WERI-Rb-1 (cell line): ENCODE measurements around the gene CNIH3.

ENCODE experiments used
- DNase-seq: peaks from one replicate; pipeline ENCODE4 v3.0.0-alpha.2; 2020
- H3K27ac ChIP-seq: fragments of 250-450 bp; sonication (Bioruptor Pico); 2 replicates; pipeline ENCODE4 v1.5.1; 2020; ENCODE audit warnings: mild to moderate bottlenecking, moderate library complexity
- H3K27me3 ChIP-seq: fragments of 250-450 bp; sonication (Bioruptor Pico); 2 replicates; pipeline ENCODE4 v1.5.1; 2021; ENCODE audit warnings: mild to moderate bottlenecking, low read depth, moderate library complexity; ENCODE audit not compliant: insufficient read depth, severe bottlenecking
- H3K36me3 ChIP-seq: fragments of 250-450 bp; sonication (Bioruptor Pico); 2 replicates; pipeline ENCODE4 v1.5.1; 2020; ENCODE audit warnings: mild to moderate bottlenecking, moderate library complexity
- H3K4me3 ChIP-seq: 2 replicates; pipeline ENCODE4 v1.5.1; 2011; ENCODE audit warnings: low read depth, mild to moderate bottlenecking, control low read depth, low read length
- H3K9me3 ChIP-seq: fragments of 250-450 bp; sonication (Bioruptor Pico); 2 replicates; pipeline ENCODE4 v1.5.1; 2021; ENCODE audit warnings: mild to moderate bottlenecking, moderate library complexity; ENCODE audit not compliant: severe bottlenecking
- TF ChIP-seq, protein P1 (sequence below): IDR thresholded peaks from 2 replicates; pipeline ENCODE4 v1.5.1; 2011; ENCODE audit warnings: low read depth, mild to moderate bottlenecking, control low read depth, inconsistent platforms, low read length

The CNIH3 gene

DNA sequence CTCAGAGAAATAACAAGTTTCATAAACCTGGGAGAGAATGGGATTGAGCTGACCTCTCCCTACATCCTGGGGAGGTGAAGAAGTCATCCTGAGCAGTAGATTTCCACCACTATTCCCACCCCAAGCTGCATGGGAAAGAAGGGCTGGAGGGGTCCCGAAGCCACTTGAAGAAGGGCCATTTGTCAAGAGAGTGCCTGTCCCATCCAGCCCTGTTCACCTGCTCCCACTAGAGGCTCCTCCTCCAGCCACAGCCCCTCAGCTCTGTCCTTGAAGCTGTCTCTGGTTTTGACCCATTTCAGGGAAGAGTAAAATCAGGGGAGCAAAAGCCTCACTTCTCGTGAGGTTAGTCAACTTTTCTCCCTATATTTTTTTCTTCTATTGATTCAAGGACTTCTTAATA lies 157.5 kb downstream of the CNIH3 start:
- DNase-seq: no peak
- H3K4me3 ChIP-seq: no peak overlapping the region
- no peak overlapping the region for H3K27ac ChIP-seq
- no peaks in the 10 kb centered on the region for H3K36me3 ChIP-seq
- TF ChIP-seq, protein P1, sequence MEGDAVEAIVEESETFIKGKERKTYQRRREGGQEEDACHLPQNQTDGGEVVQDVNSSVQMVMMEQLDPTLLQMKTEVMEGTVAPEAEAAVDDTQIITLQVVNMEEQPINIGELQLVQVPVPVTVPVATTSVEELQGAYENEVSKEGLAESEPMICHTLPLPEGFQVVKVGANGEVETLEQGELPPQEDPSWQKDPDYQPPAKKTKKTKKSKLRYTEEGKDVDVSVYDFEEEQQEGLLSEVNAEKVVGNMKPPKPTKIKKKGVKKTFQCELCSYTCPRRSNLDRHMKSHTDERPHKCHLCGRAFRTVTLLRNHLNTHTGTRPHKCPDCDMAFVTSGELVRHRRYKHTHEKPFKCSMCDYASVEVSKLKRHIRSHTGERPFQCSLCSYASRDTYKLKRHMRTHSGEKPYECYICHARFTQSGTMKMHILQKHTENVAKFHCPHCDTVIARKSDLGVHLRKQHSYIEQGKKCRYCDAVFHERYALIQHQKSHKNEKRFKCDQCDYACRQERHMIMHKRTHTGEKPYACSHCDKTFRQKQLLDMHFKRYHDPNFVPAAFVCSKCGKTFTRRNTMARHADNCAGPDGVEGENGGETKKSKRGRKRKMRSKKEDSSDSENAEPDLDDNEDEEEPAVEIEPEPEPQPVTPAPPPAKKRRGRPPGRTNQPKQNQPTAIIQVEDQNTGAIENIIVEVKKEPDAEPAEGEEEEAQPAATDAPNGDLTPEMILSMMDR: no peak
- no peaks in the 10 kb centered on the region for H3K9me3 ChIP-seq
- H3K27me3 ChIP-seq: no peaks in the 10 kb centered on the region

DNA sequence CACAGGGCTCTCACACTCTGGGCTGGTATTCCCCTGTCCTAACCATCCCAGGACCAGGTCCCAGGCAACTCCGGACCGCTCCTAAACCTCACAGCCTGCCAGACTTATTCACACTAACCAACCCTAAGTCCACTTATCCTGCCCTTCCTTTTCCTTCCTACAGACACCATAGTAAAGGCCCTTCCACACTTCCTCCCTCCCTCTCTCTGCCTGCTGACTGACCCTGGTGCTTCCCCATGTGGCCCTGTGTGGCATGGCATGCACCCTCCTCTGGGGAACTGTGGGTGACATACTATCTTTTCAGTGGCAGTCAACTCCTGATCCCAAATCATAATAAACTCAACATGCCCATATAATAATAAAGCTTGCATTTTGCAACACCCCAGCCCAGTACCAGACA lies 158.3 kb downstream of the CNIH3 start:
- Histone ChIP-seq H3K36me3 (no peaks in the 10 kb centered on the region), H3K9me3 (no peaks in the 10 kb centered on the region), H3K4me3 (no peak overlapping the region), H3K27me3 (no peaks in the 10 kb centered on the region), H3K27ac (no peak overlapping the region)
- no peak for DNase-seq
- TF ChIP-seq, protein P1: peak; percentile 42; the same call in 1 of the 2 replicates

DNA sequence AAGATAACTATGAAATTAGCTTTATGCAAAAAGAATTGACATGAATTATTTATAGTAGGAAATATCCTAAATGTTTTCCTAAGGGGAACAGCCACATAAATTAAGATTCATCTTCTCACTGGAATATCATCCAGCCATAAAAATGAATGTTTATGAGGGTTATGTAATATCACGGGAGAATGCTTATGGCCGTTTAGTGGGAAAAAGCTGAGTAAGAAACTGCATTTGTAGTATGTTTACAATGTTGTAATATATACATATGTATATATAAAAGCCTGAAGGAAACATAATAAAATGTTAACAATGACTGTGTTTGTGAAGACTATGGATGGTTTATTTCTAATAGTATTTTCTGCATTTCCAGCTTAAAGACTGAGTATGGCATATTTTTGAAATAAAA lies 161.1 kb downstream of the CNIH3 start:
- Histone ChIP-seq H3K9me3 (no peaks in the 10 kb centered on the region), H3K27me3 (no peaks in the 10 kb centered on the region), H3K27ac (no peak overlapping the region), H3K4me3 (no peak overlapping the region), H3K36me3 (no peaks in the 10 kb centered on the region)
- no peak for DNase-seq
- TF ChIP-seq, protein P1: no peak

DNA sequence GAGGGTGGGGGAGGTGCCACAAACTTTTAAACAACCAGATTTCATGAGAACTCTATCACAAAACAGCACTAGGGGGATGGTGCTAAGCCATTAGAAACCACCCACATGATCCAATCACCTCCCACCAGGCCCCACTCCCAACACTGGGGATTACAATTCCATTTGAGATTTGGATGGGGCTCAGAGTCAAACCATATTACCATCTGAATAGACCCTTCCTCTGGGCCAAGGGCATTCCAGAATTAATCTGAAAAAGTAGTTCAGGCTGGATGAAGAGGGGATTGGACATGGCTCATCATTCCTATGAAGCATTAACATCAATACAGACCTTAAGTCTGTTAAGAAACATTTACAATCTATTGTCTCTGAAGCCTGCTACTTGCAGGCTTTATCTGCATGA lies 163.4 kb downstream of the CNIH3 start:
- Histone ChIP-seq H3K4me3 (no peak overlapping the region), H3K9me3 (no peaks in the 10 kb centered on the region), H3K36me3 (no peaks in the 10 kb centered on the region), H3K27ac (no peak overlapping the region), H3K27me3 (no peaks in the 10 kb centered on the region)
- no peak for DNase-seq
- TF ChIP-seq, protein P1: no peak

DNA sequence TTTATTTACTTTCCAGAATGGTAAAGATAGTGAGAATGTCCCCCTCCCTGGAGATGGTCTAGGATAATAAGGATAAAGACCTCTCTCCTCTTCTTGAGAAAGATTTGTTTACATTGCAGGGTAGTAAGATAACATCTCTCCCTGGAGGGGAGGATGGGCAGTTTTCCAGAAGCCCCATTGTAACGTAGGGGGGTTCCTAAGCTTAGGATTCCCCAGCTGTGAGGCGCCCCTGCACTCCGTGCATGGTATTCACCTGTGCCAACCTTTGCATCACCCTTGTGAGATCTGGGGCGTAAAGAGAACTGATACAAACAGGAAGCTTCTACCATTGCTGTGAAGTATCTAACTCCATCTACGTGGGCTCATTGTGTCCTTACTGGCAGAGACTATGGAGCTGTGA lies 164.6 kb downstream of the CNIH3 start:
- no peaks in the 10 kb centered on the region for H3K27me3 ChIP-seq
- H3K9me3 ChIP-seq: no peaks in the 10 kb centered on the region
- H3K36me3 ChIP-seq: no peaks in the 10 kb centered on the region
- no peak for DNase-seq
- no peak overlapping the region for H3K4me3 ChIP-seq
- TF ChIP-seq, protein P1: no peak
- H3K27ac ChIP-seq: no peak overlapping the region

DNA sequence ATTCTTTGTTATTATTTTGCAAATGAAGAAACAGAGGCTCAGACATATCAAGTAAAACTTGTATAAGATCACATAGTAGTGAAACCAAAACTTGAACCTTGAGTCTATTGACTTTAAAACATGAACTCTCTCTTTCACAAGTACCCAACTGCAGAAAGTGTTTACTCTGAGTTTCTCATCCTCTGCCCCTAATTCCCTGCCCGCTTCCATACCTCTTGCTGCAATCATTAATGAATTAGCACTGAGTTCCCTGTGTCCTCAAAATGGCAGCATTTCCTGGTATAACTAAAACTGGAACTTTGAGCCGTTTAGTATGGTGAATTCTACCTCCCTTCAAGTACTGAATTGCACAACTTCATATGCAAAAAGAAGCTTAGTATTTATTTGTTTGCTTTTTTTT lies 165.7 kb downstream of the CNIH3 start:
- H3K9me3 ChIP-seq: no peaks in the 10 kb centered on the region
- H3K36me3 ChIP-seq: no peaks in the 10 kb centered on the region
- DNase-seq: no peak
- TF ChIP-seq, protein P1: no peak
- no peak overlapping the region for H3K27ac ChIP-seq
- no peaks in the 10 kb centered on the region for H3K27me3 ChIP-seq
- no peak overlapping the region for H3K4me3 ChIP-seq
